Measurements from ENCODE around the gene SH3YL1.

SH3YL1 gene

GRCh38 chr2:258933-259332 is 4.9 kb downstream of the SH3YL1 start:
- H3K27ac ChIP-seq (ENCODE audit: insufficient read depth, low read length, poor library complexity, severe bottlenecking): no peak overlapping the region
- H3K36me3 ChIP-seq (ENCODE audit: control insufficient read depth, insufficient read depth, low read length): no peaks in the 10 kb centered on the region
- H3K27me3 ChIP-seq (replicated peaks; ENCODE audit: control insufficient read depth, insufficient read depth, low read length, poor library complexity, severe bottlenecking): no peaks in the 10 kb centered on the region
- H3K9me3 ChIP-seq (ENCODE audit: control insufficient read depth, low read length): peaks cover 4% of the 10 kb centered on the region
- no peaks in the 10 kb centered on the region for H3K4me1 ChIP-seq (ENCODE audit: control insufficient read depth, insufficient read depth, low read length, poor library complexity, severe bottlenecking)
- no peak overlapping the region for H3K4me3 ChIP-seq (ENCODE audit: insufficient read depth, low read depth, low read length, poor library complexity, severe bottlenecking)
- no peak for DNase-seq

- H3K9me3 ChIP-seq (ENCODE audit: control insufficient read depth, low read length): peaks cover 4% of the 10 kb centered on the region
Observed at GRCh38 chr2:257842-258241, 6.0 kb downstream of the SH3YL1 start.

GRCh38 chr2:257429-257828 is 6.4 kb downstream of the SH3YL1 start:
- peaks cover 4% of the 10 kb centered on the region for H3K9me3 ChIP-seq (ENCODE audit: control insufficient read depth, low read length)
- H3K4me1 ChIP-seq (ENCODE audit: control insufficient read depth, insufficient read depth, low read length, poor library complexity, severe bottlenecking): no peaks in the 10 kb centered on the region
- H3K36me3 ChIP-seq (ENCODE audit: control insufficient read depth, insufficient read depth, low read length): no peaks in the 10 kb centered on the region
- no peak for DNase-seq
- H3K27me3 ChIP-seq (replicated peaks; ENCODE audit: control insufficient read depth, insufficient read depth, low read length, poor library complexity, severe bottlenecking): no peaks in the 10 kb centered on the region
- no peak overlapping the region for H3K27ac ChIP-seq (ENCODE audit: insufficient read depth, low read length, poor library complexity, severe bottlenecking)
- H3K4me3 ChIP-seq (ENCODE audit: insufficient read depth, low read depth, low read length, poor library complexity, severe bottlenecking): no peak overlapping the region

More at GRCh38 chr2:257842-258241, 6.0 kb downstream of the SH3YL1 start:
- Histone ChIP-seq H3K27me3 (replicated peaks; ENCODE audit: control insufficient read depth, insufficient read depth, low read length, poor library complexity, severe bottlenecking) (no peaks in the 10 kb centered on the region), H3K4me1 (ENCODE audit: control insufficient read depth, insufficient read depth, low read length, poor library complexity, severe bottlenecking) (no peaks in the 10 kb centered on the region), H3K36me3 (ENCODE audit: control insufficient read depth, insufficient read depth, low read length) (no peaks in the 10 kb centered on the region), H3K27ac (ENCODE audit: insufficient read depth, low read length, poor library complexity, severe bottlenecking) (no peak overlapping the region), H3K4me3 (ENCODE audit: insufficient read depth, low read depth, low read length, poor library complexity, severe bottlenecking) (no peak overlapping the region)
- no peak for DNase-seq

GRCh38 chr2:256094-256493 is 7.7 kb downstream of the SH3YL1 start:
- DNase-seq: no peak
- H3K27me3 ChIP-seq (replicated peaks; ENCODE audit: control insufficient read depth, insufficient read depth, low read length, poor library complexity, severe bottlenecking): no peaks in the 10 kb centered on the region
- H3K4me1 ChIP-seq (ENCODE audit: control insufficient read depth, insufficient read depth, low read length, poor library complexity, severe bottlenecking): no peaks in the 10 kb centered on the region
- peaks cover 4% of the 10 kb centered on the region for H3K9me3 ChIP-seq (ENCODE audit: control insufficient read depth, low read length)
- no peak overlapping the region for H3K27ac ChIP-seq (ENCODE audit: insufficient read depth, low read length, poor library complexity, severe bottlenecking)
- no peaks in the 10 kb centered on the region for H3K36me3 ChIP-seq (ENCODE audit: control insufficient read depth, insufficient read depth, low read length)
- H3K4me3 ChIP-seq (ENCODE audit: insufficient read depth, low read depth, low read length, poor library complexity, severe bottlenecking): no peak overlapping the region

DNA sequence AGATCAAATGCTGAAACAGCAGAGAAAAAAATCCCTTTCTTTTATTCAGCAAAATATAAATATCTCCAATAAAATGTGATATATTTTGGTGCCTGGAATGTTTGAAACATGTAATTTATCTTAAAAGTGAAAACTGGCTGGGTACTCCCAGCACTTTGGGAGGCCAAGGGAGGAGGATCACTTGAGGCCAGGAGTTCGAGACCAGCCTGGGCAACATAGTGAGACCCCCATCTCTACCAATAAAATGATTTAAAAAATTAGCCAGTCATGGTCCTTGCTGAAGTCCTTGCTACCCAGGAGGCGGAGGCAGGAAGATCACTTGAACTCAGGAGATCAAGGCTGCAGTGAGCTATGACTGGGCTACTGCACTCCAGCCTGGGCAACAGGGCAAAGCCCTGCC is 8.6 kb downstream of the SH3YL1 start:
- Histone ChIP-seq H3K27me3 (replicated peaks; ENCODE audit: control insufficient read depth, insufficient read depth, low read length, poor library complexity, severe bottlenecking) (no peaks in the 10 kb centered on the region), H3K27ac (ENCODE audit: insufficient read depth, low read length, poor library complexity, severe bottlenecking) (no peak overlapping the region), H3K4me3 (ENCODE audit: insufficient read depth, low read depth, low read length, poor library complexity, severe bottlenecking) (no peak overlapping the region), H3K9me3 (ENCODE audit: control insufficient read depth, low read length) (peaks cover 4% of the 10 kb centered on the region), H3K36me3 (ENCODE audit: control insufficient read depth, insufficient read depth, low read length) (no peaks in the 10 kb centered on the region), H3K4me1 (ENCODE audit: control insufficient read depth, insufficient read depth, low read length, poor library complexity, severe bottlenecking) (no peaks in the 10 kb centered on the region)
- DNase-seq: no peak

GRCh38 chr2:254241-254640 is 9.6 kb downstream of the SH3YL1 start:
- Histone ChIP-seq H3K4me1 (ENCODE audit: control insufficient read depth, insufficient read depth, low read length, poor library complexity, severe bottlenecking) (no peaks in the 10 kb centered on the region), H3K36me3 (ENCODE audit: control insufficient read depth, insufficient read depth, low read length) (no peaks in the 10 kb centered on the region), H3K4me3 (ENCODE audit: insufficient read depth, low read depth, low read length, poor library complexity, severe bottlenecking) (no peak overlapping the region), H3K27me3 (replicated peaks; ENCODE audit: control insufficient read depth, insufficient read depth, low read length, poor library complexity, severe bottlenecking) (no peaks in the 10 kb centered on the region), H3K27ac (ENCODE audit: insufficient read depth, low read length, poor library complexity, severe bottlenecking) (no peak overlapping the region), H3K9me3 (ENCODE audit: control insufficient read depth, low read length) (peaks cover 4% of the 10 kb centered on the region)
- no peak for DNase-seq

DNA sequence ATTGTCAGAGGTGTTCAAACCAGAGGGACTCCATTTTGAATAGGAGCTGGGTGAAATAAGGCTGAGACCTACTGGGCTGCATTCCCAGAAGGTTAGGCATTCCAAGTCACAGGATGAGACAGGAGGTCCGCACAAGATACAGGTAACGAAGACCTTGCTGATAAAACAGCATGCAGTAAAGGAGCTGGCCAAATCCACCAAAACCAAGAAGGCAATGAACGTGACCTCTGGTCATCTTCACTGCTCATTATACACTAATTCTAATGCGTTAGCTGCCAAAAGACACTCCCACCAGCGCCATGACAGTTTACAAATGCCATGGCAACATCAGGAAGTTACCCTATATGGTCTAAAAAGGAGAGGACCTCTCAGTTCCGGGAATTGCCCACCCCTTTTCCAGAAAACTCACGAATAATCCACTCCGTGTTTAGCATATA is 10.6 kb downstream of the SH3YL1 start:
- Histone ChIP-seq H3K27me3 (replicated peaks; ENCODE audit: control insufficient read depth, insufficient read depth, low read length, poor library complexity, severe bottlenecking) (no peaks in the 10 kb centered on the region), H3K4me1 (ENCODE audit: control insufficient read depth, insufficient read depth, low read length, poor library complexity, severe bottlenecking) (no peaks in the 10 kb centered on the region), H3K36me3 (ENCODE audit: control insufficient read depth, insufficient read depth, low read length) (no peaks in the 10 kb centered on the region), H3K9me3 (ENCODE audit: control insufficient read depth, low read length) (no peaks in the 10 kb centered on the region), H3K4me3 (ENCODE audit: insufficient read depth, low read depth, low read length, poor library complexity, severe bottlenecking) (no peak overlapping the region), H3K27ac (ENCODE audit: insufficient read depth, low read length, poor library complexity, severe bottlenecking) (no peak overlapping the region)
- DNase-seq: no peak

DNA sequence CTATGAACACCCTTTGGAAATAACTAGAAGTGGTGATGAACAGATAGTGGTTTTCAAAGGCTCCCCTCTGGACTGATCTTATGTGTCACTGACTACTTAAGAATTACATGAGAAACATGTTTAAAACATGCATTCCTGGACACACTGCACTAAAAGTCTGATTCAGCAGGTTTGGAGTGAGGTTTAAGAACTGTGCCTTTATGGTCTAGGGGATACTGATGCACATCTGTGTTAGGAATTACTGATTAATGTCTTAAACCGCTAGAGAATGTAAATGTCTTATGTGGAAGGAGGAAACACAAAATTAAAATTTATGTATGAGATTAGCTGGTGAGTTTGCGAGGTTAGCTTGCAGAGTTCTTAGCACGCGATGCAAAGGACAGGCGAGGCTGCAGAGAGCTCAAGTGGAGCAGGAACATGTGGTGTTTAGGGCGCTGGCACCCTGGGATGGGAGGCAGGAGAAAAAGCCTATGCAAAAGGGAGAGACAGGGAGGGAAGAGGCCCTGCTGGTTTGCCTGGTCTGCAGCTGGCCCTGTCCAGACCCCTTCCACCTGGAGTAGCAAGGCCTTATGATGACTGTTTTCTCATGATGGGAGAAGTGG is 11.7 kb downstream of the SH3YL1 start:
- H3K4me1 ChIP-seq (ENCODE audit: control insufficient read depth, insufficient read depth, low read length, poor library complexity, severe bottlenecking): no peaks in the 10 kb centered on the region
- no peak overlapping the region for H3K4me3 ChIP-seq (ENCODE audit: insufficient read depth, low read depth, low read length, poor library complexity, severe bottlenecking)

DNA sequence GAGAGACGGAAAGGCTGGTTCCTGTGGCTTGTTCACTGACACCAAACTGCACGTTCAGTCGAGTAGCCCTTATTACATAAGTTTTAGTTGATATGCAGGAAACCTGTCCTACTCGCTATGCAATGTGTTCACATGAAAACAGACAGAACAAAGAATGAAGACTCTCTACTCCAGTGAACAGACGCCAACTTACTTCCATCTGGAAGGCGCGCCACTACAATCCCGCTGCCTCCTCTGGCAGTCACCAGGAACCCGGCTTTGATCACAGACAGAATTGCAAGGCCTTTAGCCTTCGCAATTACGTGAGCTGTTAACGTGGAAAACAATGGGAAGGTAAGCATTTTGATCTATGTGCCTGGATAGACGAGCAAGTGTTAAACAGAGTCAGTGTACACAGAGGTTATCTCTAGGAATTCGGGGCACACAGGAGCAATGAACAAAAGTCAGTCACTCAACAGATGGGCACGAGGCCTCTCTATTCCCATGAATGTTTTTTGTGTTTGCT is 14.2 kb downstream of the SH3YL1 start:
- DNase-seq: no peak
- Histone ChIP-seq H3K27me3 (replicated peaks; ENCODE audit: control insufficient read depth, insufficient read depth, low read length, poor library complexity, severe bottlenecking) (no peaks in the 10 kb centered on the region), H3K36me3 (ENCODE audit: control insufficient read depth, insufficient read depth, low read length) (peaks cover 2% of the 10 kb centered on the region), H3K27ac (ENCODE audit: insufficient read depth, low read length, poor library complexity, severe bottlenecking) (no peak overlapping the region), H3K4me1 (ENCODE audit: control insufficient read depth, insufficient read depth, low read length, poor library complexity, severe bottlenecking) (no peaks in the 10 kb centered on the region), H3K9me3 (ENCODE audit: control insufficient read depth, low read length) (no peaks in the 10 kb centered on the region), H3K4me3 (ENCODE audit: insufficient read depth, low read depth, low read length, poor library complexity, severe bottlenecking) (no peak overlapping the region)

More for the DNA sequence above, 11.7 kb downstream of the SH3YL1 start:
- peaks cover under 1% of the 10 kb centered on the region for H3K36me3 ChIP-seq (ENCODE audit: control insufficient read depth, insufficient read depth, low read length)
- no peak for DNase-seq
- H3K27me3 ChIP-seq (replicated peaks; ENCODE audit: control insufficient read depth, insufficient read depth, low read length, poor library complexity, severe bottlenecking): no peaks in the 10 kb centered on the region
- H3K9me3 ChIP-seq (ENCODE audit: control insufficient read depth, low read length): no peaks in the 10 kb centered on the region
- H3K27ac ChIP-seq (ENCODE audit: insufficient read depth, low read length, poor library complexity, severe bottlenecking): no peak overlapping the region

- Histone ChIP-seq H3K27ac (ENCODE audit: insufficient read depth, low read length, poor library complexity, severe bottlenecking) (no peak overlapping the region), H3K4me3 (ENCODE audit: insufficient read depth, low read depth, low read length, poor library complexity, severe bottlenecking) (no peak overlapping the region), H3K36me3 (ENCODE audit: control insufficient read depth, insufficient read depth, low read length) (peaks cover 5% of the 10 kb centered on the region), H3K27me3 (replicated peaks; ENCODE audit: control insufficient read depth, insufficient read depth, low read length, poor library complexity, severe bottlenecking) (no peaks in the 10 kb centered on the region), H3K4me1 (ENCODE audit: control insufficient read depth, insufficient read depth, low read length, poor library complexity, severe bottlenecking) (no peaks in the 10 kb centered on the region), H3K9me3 (ENCODE audit: control insufficient read depth, low read length) (no peaks in the 10 kb centered on the region)
- DNase-seq: no peak
Observed at GRCh38 chr2:248724-249123, 15.1 kb downstream of the SH3YL1 start.

Measured in effector memory CD4-positive, alpha-beta T cell (primary cell).